Loucy (cell line): ENCODE measurements around the gene COX10.

Experiments
- EZH2phosphoT487 ChIP-seq: fragments of 200-600 bp; IDR thresholded peaks from 2 replicates; pipeline ENCODE4 v1.6.1; 2018; ENCODE audit warnings: antibody characterized with exemption, mild to moderate bottlenecking, moderate library complexity, borderline replicate concordance
- TF ChIP-seq, protein P1 (sequence below): fragments of 200-600 bp; sonication (generic); conservative IDR thresholded peaks from 2 replicates; pipeline ENCODE4 v1.5.1; 2014; ENCODE audit warnings: mild to moderate bottlenecking, antibody characterized with exemption, low read length

DNA sequence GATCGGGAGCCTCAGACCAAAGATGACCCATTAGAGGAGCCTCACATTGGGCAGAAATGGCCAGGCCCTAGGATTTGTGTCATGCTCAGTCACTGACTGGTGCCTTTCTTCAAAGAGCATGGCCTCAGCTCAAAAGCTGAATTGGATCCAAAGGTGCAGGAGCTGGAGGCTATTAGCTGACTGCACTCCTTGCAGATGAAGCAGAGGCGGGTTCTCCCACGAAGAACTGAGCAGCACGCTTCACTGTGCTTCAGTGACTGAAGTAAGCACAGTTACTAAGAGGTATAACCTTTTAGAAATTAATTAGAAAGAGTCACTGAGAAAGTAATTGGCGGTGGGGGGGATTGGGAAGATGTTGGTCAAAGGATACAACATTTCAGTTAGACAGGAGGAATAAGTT lies 18.7 kb upstream of the COX10 start:
- TF ChIP-seq, protein P1, sequence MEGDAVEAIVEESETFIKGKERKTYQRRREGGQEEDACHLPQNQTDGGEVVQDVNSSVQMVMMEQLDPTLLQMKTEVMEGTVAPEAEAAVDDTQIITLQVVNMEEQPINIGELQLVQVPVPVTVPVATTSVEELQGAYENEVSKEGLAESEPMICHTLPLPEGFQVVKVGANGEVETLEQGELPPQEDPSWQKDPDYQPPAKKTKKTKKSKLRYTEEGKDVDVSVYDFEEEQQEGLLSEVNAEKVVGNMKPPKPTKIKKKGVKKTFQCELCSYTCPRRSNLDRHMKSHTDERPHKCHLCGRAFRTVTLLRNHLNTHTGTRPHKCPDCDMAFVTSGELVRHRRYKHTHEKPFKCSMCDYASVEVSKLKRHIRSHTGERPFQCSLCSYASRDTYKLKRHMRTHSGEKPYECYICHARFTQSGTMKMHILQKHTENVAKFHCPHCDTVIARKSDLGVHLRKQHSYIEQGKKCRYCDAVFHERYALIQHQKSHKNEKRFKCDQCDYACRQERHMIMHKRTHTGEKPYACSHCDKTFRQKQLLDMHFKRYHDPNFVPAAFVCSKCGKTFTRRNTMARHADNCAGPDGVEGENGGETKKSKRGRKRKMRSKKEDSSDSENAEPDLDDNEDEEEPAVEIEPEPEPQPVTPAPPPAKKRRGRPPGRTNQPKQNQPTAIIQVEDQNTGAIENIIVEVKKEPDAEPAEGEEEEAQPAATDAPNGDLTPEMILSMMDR: no peak
- TF ChIP-seq EZH2phosphoT487: no peak
